Islet of Langerhans (tissue), 1 donor: ENCODE measurements around the gene NBPF11.
"Not testable (repeated sequence)": the region's sequence is repeated elsewhere in the genome, so short reads cannot be mapped to it uniquely, and the experiment has no call there.

ENCODE experiments used
- FAIRE-seq: peaks from one replicate; lab custom pipeline; 2011; peaks lifted over from hg19 to GRCh38; lab: Jason Lieb, UNC

NBPF11 gene

DNA sequence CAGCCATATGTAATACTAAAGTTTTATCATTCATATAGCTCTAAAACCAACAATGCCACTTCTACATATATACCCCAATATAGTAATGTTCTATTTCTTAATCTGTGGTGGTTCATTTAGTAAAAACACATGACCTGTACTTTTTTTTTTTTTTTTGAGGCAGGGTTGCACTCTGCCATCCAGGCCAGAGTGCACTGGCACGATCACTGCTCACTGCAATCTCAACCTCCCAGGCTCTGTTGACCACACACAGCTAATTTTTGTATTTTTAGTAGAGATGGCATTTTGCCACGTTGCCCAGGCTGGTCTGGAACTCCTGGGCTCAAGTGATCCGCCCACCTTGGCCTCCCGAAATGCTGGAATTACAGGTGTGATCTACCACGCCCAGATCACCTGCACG, 2.1 kb downstream of the NBPF11 start:
- not testable (repeated sequence) for FAIRE-seq

GRCh38 chr1:148149050-148149815, 2.8 kb downstream of the NBPF11 start:
- FAIRE-seq, result not testable (repeated sequence)

DNA sequence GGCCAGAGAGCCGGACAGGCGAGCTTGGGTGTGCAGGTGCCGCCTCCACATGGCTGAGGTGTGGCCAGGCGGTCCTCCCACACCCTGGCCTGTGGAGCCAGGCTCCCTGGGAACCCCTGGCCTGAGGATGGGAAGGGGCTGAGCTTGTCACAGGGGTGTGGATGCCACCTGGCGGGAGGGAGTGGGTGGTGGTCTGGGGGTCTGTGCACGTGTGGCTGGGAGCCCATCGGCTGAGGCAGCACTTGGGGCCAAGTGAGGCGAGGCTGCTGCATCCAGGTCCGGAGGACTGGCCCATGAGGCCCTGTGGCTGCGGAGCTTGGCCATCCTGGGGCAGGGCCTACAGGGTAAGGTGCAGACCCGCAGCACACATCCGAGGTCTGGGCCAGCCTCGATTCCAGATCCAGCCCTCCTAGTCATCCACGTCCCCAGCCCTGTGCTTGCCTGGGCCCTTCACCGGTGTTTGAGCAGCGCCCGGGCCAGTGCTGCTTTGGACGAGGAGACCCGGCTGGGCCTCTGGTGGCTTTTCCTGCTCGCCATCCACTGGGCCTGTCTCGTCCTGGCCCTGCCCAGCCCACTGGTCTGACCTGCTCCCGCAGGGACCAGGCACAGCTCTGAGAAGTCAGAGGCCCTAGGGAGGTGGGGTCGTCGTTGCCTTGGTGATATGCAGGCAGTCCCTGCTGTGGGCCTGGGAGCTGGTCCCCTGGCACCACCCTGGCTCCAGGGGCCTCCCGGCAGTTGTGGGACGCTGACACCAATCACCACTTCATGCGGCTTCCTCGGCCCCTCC, 4.8 kb downstream of the NBPF11 start:
- not testable (repeated sequence) for FAIRE-seq

DNA sequence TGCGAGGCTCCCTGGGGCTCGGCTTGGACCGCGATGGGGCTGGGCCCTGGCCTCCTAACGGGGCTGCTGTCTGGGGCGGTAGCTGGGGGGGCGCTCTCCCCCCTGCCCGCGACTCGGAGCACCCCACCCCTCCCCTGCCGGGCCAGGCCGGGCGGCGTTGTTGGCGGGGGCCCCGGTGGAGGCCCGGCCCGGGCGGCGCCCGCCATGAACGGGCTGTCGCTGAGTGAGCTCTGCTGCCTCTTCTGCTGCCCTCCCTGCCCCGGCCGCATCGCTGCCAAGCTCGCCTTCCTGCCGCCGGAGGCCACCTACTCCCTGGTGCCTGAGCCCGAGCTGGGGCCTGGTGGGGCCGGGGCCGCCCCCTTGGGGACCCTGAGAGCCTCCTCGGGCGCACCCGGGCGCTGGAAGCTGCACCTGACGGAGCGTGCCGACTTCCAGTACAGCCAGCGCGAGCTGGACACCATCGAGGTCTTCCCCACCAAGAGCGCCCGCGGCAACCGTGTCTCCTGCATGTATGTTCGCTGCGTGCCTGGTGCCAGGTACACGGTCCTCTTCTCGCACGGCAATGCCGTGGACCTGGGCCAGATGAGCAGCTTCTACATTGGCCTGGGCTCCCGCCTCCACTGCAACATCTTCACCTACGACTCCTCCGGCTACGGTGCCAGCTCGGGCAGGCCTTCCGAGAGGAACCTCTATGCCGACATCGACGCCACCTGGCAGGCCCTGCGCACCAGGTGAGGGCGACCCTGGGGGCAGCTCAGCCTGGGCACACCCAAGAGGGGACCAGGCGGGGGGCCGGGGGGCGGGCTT, 5.7 kb downstream of the NBPF11 start:
- FAIRE-seq, result not testable (repeated sequence)

DNA sequence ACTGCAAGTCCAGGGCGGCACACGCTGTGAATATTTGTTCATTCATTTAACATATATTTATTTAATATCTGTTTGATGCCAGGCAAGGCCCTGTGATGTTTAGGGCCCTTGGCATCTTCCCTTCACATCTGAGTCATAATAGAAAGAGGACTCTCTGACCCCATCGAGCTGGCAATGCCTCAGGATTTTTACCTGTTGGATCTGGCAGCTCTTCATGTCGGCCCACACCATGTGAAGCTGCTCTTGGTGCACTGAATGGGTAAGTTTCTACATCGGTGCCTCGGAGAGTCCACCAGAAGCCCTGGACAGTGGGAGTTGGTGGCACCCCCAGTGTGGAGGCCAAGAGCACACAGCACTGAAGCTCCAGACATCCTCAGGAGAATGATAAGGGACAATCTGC, 8.9 kb downstream of the NBPF11 start:
- FAIRE-seq, result not testable (repeated sequence)

DNA sequence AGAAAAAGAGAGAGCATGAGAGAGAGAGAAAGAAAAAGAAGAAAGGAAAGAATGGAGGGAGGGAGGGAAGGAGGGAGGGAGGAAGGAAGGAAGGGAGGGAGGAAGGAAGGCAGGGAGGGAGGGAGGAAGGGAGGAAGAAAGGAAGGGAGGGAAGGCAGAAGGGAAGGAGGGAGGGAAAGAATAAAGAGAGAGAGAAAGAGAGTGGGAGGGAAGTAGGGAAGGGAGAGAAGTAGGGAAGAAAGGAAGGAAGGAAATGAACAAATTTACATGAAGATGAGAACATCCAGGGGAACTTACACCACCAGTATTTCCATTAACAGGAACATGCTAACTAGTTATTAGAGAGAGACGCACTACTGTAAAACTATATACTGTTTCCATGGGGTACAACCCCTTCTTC, 10.1 kb downstream of the NBPF11 start:
- FAIRE-seq, result not testable (repeated sequence)

DNA sequence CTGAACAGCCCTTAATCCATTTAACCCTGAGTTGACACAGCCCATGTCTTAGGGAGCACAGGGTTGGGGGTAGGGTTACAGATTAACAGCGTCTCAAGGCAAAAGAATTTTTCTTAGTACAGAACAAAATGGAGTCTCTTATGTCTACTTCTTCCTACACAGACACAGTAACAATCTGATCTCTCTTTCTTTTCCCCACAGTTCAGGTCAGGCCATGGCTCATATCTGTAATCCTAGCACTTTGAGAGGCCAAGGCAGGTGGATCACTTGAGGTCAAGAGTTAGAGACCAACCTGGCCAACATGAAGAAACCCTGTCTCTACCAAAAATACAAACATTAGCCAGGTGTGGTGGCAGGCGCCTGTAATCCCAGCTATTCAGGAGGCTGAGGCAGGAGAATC, 13.5 kb downstream of the NBPF11 start:
- FAIRE-seq, result not testable (repeated sequence)

- not testable (repeated sequence) for FAIRE-seq
Measured at GRCh38 chr1:148122341-148122740, 29.7 kb downstream of the NBPF11 start.

GRCh38 chr1:148120395-148120794, 31.7 kb downstream of the NBPF11 start:
- not testable (repeated sequence) for FAIRE-seq

DNA sequence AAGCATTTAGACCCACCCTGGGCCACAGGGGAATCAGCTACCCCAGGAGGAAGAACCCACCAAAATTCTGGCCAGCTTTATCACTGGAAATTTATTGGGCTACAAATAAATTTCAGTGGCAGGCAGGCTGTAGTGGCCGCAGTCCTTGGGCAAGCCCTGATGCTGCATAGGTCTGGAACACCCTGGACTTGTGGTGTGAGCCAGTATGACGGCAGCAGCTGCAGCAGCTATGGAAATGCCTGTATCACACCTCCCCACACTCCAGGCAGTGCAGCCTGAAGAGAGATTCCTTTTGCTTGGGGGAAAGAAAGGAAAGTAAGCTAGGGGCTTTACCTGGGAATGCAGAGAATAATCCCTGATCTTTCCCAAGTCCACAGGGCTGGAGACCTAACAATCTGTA, 56.3 kb downstream of the NBPF11 start:
- not testable (repeated sequence) for FAIRE-seq

DNA sequence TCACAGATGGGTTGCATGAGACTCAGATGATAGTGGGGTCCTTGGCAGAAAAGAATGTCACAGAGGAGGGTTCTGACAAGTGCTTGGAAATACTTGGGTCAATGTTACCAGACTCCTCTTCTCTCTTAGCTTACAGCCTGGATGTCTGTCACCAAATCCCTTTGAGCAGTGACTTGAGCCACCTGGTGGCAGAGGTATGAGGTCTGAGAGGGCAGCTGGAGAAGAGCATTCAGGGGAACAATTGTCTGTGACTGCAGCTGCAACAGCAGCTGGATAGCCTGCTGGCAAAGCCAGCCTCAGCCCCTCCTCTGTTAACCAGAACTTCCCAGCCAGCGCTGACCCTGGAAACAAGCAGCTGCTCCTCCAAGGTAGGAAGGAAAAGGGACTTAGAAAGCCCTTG, 65.9 kb downstream of the NBPF11 start:
- not testable (repeated sequence) for FAIRE-seq

- FAIRE-seq, result not testable (repeated sequence)
Measured at GRCh38 chr1:148081205-148081604, 70.9 kb downstream of the NBPF11 start.

DNA sequence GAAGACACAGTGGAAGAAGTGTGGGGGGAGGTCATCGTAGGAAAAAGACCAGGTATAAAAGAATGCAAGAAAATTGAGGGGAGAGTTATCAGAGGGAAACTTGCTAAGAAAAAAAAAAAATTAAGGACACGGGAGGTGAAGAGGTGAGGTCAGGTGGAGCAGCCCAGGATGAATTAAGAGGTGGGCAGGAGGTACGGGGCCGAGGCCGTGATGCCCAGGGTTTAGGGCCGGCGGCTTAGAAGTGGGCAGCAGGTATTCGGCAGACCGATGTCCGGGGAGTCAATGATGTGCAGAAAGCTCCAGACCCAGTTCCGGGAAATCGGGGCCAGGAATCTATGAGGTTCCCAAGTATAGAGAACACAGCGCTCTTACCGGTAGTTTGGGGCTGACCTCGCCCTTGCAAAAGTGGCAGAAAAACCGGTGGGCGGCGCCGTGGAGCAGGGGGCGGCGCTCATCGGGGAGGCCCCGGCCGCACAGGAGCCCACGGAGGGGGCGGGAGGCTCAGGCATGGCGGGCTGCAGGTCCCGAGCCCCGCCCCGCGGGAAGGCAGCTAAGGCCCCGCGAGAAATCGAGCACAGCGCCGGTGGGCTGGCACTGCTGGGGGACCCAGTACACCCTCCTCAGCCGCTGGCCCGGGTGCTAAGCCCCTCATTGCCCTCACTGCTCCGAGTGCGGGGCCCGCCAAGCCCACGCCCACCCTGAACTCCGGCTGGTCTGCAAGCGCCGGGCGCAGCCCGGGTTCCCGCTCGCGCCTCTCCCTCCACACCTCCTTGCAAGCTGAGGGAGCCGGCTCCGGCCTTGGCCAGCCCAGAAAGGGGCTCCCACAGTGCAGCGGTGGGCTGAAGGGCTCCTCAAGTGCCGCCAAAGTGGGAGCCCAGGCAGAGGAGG, 73.2 kb downstream of the NBPF11 start:
- FAIRE-seq, result not testable (repeated sequence)

DNA sequence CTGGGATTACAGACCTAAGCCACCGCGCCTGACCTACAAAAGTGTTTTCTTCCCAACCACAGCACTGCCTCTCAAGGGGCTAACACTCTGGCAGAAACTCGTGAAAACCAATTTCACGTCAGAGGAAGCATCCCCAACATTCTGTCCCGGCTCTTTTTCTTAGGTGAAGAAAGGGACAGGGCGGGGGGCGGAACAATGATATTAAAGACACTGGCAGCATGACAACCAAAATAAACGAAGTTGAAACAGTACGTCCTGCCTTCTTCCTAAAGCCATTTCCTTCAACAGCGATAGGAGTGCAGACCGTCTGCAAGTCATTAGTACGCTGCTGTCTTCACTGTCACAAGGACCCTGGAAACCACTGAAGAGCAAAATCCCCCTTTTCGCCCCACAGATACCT, 74.0 kb downstream of the NBPF11 start:
- FAIRE-seq, result not testable (repeated sequence)

GRCh38 chr1:148077458-148077857, 74.6 kb downstream of the NBPF11 start:
- not testable (repeated sequence) for FAIRE-seq

- FAIRE-seq, result not testable (repeated sequence)
Measured at GRCh38 chr1:148073392-148073791, 78.7 kb downstream of the NBPF11 start.

DNA sequence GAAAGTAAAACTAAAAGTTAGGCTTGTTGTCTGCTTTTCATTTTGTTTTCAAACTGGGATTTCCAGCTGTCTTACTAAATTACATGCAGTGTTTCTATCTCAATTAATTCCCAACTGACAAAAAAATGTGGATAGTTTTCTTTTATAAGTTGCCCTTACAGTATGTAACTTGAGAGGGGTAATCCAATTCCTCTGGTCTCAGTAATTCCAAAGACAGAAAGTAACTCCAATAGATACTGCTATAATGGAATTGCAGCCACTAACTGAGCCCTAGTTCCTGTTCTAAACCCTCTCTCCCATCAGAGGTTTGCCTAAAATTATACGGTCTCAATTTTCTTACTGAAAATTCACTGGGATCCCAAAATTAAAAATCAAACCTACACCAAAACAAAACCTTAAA, 83.5 kb downstream of the NBPF11 start:
- FAIRE-seq, result not testable (repeated sequence)

DNA sequence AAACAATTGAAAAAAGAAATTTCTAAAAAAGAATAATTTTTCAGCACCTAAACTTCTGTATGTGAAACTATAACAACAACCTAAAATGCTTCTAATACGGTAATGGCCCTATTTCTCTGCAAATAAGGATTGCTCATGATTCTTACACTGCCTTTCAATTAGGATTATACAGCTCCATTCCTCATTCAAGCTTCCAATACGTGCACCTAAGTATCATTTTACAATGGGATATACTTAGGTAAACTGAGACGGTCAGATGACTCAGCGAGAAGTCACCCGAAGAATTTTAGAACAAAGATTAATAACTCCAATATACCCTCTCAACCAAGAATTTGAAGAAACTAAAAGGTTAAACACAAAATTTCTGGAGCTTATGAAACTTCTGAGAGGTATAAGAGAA, 83.9 kb downstream of the NBPF11 start:
- not testable (repeated sequence) for FAIRE-seq

DNA sequence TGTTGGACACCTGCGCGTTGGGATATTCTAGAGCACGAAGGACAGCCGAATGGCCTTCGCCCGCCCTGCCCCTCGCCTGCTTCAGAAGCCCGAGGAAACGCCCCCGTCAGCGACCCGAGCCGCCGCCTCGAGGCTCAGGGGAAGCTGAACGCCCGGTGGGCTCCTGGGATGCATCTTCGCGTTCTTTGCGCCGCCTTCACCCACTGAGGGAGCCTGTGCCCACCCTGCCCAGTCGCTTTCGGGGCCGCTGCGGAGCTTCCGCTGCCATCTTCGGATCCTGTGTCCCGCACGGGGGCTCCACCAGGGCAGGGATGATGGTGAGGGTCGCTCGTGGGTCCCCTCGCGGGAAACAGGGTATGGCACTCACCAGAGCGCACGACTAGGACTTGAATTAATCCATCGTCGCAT, 91.8 kb downstream of the NBPF11 start:
- not testable (repeated sequence) for FAIRE-seq

DNA sequence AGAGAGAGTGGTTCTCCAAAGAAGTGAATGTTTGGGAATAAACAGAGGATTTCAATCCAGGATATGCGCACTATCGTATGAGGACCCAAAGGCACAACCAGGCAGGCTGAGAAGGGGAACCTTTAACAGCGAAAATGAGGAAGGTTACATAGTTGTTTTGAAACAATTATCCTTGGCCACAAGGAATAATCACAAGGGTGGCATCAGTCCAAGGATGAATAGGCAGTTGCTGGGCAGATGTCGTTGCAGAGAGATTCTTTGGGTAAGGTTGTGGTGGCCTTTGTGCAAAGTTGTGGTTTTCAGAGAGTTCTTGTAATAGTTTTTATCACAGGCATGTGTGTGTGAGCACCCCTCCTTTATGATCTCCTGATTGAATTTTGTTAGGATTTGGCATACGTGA, 94.7 kb downstream of the NBPF11 start:
- FAIRE-seq, result not testable (repeated sequence)
